ENCODE results near the gene DENND1B.
"Not testable (repeated sequence)": the region's sequence is repeated elsewhere in the genome, so short reads cannot be mapped to it uniquely, and the experiment has no call there.

The DENND1B gene

GRCh38 chr1:197621761-197622160 is 153.5 kb downstream of the DENND1B start:
- no peak for DNase-seq

GRCh38 chr1:197620714-197621163 is 154.5 kb downstream of the DENND1B start:
- DNase-seq: no peak

DNA sequence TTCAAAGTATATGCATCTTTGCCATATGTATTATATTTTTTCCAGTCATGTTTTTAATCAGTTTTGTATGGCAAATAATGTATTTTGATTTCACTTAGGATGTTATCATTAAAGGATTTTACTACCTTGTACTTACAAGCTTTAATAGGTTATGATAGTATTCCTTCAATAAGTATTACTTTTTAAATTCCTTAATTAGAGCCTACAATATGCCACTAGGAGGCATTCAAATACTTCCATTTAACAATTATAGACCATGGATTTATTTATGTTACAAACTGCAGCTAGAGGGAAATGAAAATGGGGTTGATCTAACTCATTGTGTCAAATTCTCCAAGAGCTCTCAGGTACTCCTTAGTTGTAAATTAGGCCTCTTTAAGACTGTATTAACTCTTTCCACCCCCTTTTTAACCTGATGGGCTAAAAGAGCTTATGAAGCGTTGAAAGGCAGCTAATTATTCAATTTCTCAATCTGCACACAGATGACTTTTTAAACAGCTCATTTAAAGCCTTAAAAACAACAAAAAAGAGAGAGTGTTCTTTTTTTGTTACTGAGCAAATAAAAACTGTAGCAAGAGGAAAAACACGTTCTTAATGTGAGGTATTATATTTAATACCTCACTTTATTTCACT is 156.2 kb downstream of the DENND1B start:
- peak; percentile 32 for DNase-seq

DNA sequence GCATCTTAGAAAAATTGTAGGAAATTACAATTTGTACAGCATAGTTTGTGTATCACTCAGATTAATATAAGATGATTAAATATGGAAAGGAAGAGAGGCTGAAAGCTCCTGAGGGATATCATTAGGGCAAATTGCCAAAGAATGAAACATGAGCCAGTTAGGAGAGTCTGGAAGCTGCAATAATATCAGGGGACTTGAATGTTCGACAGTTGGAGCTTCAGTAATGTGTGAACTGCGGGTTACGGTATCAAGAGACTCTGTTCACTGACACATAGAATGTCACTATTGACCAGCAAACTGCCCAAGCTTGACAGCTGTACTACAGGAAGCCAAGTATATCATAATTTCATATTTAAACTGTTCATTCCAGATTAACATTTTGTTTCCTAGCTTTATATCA is 157.2 kb downstream of the DENND1B start:
- peak; percentile 27 for DNase-seq

DNA sequence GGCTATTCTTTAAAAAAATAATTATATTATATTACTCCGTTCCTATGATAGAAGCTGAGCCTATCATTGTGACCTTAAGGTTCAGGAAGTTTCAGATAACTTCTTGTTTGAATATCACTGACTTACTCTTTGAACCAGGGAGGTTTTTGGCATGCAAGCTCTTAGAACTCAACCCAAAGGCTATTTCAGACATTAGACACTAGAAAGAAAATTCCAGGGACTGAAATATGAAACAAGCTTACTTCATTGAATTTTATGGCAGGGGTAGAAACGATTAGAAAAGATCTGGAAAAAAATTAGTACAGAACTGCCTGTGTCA is 159.6 kb downstream of the DENND1B start:
- no peak for DNase-seq

DNA sequence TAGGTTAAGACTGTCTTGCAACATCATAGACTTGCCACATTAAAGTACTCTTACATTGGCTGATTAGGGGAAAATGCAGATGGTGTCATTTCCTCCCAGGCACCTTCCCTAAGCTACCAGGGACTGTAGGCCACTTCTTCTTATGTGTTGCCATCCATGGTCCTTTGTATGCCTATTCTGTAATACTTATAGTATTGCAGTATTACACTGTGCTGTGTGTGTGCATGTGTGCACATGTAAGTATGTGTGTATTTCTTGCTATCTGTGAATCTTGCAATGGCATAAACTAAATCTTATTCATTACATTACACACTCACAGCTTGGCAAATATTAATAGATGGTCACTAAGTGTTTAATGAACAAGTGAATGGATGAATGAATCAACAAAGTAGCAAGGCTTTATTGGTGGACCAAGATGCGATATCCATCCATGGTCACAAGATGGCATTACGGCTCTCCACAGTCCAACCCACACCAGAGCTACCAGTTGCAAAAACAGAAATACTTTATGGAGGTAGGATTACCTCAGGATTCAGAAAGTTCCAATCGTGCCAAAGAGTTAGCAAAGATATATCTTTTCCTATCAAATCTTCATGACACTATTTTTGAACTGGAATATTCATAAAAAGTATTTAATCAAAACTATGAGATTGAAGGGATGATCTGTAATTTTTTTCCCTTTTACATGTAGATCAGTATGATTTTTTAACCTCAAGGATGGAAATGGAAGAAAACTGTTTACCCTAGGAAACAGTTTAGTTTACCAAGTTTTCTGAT is 160.2 kb downstream of the DENND1B start:
- peak; percentile 40 for DNase-seq

GRCh38 chr1:197606168-197606845 is 169.0 kb downstream of the DENND1B start:
- DNase-seq: no peak

DNA sequence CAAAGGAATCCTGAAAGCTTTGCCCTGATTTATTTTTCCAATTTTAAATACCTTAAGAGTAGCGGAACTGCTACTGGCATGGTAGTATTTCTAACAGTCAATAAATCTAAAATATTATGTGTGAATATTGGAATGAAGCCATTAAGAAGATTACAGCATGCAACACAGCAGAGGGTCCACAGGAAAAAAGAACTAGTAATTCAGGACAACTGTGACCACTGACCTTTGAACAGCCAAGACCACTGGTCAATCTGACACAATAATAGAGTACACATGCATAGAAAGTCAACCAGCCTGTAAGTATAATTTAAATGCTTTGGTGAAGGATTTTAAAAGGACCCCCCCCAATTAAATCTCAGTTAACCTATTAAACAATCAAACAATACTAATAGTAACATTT is 171.0 kb downstream of the DENND1B start:
- no peak for DNase-seq

DNA sequence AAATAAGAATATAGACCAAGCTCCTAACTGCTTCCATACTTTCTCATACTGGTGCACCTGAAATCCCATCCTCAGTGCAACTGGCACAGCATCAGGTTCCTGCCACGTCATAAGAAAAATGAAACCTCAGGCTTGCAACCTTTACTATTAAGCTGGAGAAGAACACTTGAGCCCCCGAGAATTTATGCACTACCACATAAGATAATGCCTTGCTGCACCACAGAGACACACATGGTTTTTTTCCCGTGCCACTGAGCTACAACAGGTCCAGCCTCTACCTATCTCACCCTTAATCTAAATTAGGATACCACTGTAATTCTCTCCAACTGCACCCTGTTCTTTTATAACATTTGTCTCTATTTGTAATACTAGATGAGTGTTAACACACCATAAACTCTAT is 174.5 kb downstream of the DENND1B start:
- DNase-seq: no peak

DNA sequence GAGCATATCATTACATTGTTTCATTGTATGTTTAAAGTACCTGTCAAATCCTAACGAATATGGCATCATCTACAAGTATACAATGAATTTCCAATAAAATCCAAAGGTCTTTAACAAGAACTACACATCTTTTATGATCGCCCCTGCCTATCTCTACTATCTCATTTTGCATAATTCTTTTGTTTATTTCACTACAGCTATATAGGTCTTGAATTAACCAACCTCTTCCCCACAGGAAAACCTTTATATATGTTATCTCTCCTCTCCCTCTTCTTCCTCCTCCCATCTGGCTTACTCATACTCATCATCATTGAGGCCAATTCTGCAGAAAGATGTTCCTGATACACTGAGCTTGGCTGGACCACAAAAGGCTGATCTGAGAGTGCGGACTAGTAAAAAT is 175.5 kb downstream of the DENND1B start:
- no peak for DNase-seq

GRCh38 chr1:197598935-197599334 is 176.3 kb downstream of the DENND1B start:
- no peak for DNase-seq

DNA sequence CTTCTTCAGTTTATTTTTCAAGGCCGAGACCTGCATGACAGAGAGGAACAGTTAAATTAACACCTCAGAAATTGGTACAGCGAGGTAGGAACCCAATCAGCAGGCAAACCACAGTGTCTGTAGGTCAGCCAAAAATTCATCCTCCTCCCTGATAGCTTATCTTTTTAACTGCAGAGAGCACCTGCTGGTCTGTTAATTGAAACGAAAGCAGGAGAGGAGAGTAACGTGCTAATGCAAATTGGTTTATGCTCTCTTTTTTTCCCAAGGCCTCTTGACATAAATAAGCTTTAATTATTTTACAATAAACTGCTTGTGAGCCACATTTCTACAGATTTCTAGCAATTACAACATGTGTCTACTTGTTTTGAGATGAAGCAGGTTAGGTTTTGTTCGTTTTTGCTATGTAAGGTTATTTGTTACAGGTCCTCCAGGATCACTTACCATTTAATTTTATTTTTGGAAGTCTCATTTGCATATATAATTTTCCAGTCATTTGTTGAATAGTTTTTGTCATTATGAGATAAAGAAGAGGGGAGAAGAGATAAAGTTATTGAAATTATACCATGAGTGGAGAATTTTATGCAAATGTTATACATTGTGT is 179.9 kb downstream of the DENND1B start:
- DNase-seq: no peak

DNA sequence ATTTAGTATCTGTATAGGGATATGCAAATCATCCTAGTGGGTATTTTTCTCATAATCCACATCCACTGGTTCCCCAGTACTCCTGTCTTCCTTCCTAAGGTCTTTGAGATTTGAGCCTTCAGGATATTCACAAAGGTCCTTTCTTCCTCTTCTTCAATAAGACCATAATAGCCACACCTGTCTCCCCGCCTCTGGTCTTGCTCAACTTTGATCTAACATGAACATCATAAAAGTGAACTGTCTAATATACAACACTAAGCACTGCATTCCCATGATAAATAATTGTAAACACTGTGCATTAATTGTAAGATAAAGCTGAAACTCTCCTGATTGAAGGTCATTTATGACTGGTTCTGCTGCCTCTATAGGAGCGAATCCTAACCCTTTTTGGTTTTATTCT is 184.6 kb downstream of the DENND1B start:
- DNase-seq: no peak

- DNase-seq: no peak
These were observed 189.5 kb downstream of the DENND1B start for GRCh38 chr1:197585809-197586208.

- DNase-seq: no peak
These were observed 197.7 kb downstream of the DENND1B start for GRCh38 chr1:197577580-197577979.

DNA sequence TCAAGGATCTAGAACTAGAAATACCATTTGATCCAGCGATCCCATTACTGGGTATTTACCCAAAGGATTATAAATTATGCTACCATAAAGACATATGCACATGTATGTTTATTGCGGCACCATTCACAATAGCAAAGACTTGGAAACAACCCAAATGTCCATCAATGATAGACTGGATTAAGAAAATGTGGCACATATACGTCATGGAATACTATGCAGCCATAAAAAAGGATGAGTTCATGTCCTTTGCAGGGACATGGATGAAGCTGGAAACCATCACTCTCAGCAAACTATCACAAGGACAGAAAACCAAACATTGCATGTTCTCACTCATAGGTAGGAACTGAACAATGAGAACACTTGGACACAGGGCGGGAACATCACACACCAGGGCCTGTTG is 199.7 kb downstream of the DENND1B start:
- DNase-seq: not testable (repeated sequence)

DNA sequence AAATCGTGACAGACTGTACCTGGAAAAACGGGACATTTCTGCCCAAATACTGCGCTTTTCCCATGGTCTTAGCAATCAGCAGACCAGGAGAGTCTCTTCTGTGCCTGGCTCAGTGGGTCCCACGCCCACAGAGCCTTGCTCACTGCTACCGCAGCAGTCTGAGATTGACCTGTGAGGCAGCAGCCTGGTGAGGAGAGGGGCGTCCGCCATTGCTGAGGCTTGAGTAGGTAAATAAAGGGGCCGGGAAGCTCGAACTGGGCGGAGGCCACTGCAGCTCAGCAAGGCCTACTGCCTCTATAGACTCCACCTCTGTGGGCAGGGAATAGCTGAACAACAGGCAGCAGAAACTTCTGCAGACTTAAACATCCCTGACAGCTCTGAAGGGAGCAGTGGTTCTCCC is 203.1 kb downstream of the DENND1B start:
- no peak for DNase-seq

GRCh38 chr1:197567442-197567841 is 207.8 kb downstream of the DENND1B start:
- no peak for DNase-seq

DNA sequence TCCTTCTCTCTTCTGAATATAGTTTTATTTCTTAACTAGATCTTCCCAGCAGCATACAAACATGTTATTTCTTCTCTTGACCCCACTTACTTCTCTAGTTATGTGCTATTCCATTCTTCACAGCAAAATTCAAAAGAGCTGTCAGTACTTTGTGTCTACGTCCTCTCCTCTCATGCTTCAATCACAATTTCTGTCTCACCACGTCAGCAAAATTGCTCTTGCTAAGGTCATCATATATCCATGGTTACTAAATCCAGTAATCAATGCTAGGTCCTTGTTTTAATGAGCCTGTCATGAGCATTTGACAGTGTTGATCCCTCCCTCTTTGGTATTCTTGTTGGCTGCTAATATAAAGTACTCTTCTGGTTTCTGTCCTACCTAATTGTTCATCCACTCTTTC is 214.2 kb downstream of the DENND1B start:
- DNase-seq: no peak

GRCh38 chr1:197559655-197560054 is 215.6 kb downstream of the DENND1B start:
- DNase-seq: no peak

DNA sequence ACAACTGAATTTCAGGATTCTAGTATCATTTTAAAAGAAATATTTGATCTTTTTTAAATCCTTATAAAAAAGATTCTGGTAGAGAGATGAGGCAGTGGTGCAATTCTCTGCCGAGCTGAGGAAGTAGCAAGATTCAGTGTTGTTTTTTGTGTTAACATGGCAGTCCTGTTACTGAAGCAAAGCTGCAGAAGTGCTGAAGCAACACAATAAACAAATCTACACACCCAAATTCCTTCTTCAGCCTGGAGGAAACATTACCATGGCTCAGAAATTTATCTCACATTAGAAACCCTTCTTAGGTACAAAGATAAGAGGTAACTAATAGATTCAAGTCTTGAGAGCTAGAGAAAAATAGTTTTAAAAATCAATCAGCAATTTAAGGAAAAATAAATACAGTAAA is 216.0 kb downstream of the DENND1B start:
- no peak for DNase-seq

GRCh38 chr1:197557302-197557701 is 218.0 kb downstream of the DENND1B start:
- peak; percentile 22 for DNase-seq

DNA sequence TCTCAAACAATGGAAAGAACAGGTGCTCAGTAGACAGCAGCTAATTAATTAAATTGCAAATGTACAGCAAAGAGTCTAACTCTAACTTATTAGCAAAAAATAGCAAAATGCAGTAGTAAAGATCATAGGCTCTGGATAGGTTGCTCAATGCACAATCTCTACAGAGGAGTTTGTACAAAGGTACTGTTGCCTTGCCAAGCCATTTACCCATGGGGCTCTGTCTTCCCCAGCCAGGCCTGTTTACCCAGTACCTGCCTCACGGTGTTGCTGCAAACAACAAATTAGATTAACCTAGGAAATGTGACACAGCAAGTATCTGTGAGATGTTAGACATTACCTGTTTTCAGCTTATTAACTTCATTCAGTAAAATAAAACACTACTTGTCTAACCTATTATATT is 222.0 kb downstream of the DENND1B start:
- no peak for DNase-seq

- no peak for DNase-seq
These were observed 228.3 kb downstream of the DENND1B start for GRCh38 chr1:197546989-197547388.

All from fibroblast of skin of scalp (primary cell).